Hippocampal formation (tissue), 2 donors: ENCODE measurements around the gene PTPRG.
"Not testable (repeated sequence)": the region's sequence is repeated elsewhere in the genome, so short reads cannot be mapped to it uniquely, and the experiment has no call there.

Experiments used
- DNase-seq, 2 donors: peaks; one replicate each; lab custom pipeline; 2025; lab: John Stamatoyannopoulos, UW

The PTPRG gene

GRCh38 chr3:62011666-62012065 is 450.3 kb downstream of the PTPRG start:
- no peak for DNase-seq

DNA sequence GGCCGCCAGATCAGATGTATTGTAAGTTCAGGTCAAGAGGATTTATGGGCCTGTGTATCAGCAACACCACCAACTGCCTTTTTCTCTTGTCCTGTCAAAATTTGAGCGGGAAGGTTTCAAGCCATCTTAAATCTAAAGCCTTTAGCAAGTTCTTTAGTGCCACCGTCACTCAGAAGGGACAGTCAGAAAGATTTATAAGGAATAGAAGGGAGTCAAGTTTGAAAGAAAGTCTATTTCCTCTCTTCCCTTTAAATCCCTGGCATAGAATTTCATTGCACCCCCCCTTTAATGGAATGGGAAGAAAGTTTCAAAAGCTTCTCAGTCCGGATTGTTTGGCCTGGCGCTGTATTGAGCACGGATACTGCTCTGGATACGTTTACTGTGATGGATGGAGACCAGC is 452.6 kb downstream of the PTPRG start:
- DNase-seq: no peak

DNA sequence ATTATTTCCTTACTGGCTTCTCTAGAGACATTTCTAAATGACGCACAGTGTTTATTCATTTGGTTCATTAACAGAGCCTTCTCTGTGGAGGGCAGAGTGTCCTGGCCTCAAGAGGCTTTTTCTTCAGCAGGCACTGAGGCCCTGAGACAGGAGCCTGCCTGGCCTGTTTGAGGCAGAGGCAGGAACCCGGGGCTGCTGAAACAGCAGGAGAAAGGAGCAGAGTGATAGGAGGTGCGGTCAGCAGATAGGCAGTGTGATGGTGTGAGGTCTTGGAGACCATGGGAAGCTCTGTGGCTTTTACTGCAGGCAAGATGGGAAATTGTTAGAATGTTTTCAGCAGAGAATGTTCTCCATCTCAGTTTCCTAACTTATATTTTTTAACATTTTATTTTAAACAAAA is 453.7 kb downstream of the PTPRG start:
- DNase-seq: no peak

- DNase-seq: no peak
These were observed 458.5 kb downstream of the PTPRG start for GRCh38 chr3:62019906-62020305.

DNA sequence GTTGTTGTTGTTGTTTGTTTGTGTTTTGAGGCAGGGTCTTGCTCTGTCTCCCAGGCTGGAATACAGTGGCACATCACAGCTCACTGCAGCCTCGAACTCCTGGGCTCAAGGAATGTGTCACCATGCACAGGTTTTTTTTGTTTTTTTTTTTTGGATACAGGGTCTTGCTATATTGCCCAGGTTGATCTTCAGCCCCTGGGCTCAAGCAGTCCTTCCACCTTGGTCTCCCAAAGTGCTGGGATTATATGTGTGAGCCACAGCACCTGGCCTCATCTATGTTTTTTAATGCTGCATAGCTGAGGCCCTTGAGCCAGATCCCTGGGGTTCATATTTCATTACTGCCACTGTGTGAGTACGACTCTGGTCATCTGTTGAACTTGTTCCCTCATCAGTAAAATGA is 459.3 kb downstream of the PTPRG start:
- DNase-seq: no peak

- DNase-seq: no peak
These were observed 460.9 kb downstream of the PTPRG start for GRCh38 chr3:62022312-62022711.

- DNase-seq: no peak
These were observed 463.5 kb downstream of the PTPRG start for GRCh38 chr3:62024882-62025281.

DNA sequence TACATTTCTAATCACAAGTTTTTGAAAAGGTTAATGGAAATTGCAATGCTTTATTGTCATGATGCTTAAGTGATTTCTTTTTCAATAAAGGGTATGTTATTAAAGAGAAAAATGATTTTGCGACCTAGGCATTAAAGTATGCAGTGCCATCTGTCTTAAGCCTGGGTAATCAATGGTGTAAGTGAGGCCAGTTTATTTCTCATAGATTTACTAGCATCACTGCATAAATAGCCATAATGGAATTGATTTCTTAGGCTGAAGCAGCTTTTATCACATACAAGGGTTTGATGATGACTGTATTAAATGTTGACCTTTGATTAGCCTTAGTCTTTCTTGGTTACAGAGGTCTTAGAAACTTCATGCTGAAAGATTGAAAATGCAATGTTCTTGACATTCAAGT is 464.5 kb downstream of the PTPRG start:
- DNase-seq: no peak

DNA sequence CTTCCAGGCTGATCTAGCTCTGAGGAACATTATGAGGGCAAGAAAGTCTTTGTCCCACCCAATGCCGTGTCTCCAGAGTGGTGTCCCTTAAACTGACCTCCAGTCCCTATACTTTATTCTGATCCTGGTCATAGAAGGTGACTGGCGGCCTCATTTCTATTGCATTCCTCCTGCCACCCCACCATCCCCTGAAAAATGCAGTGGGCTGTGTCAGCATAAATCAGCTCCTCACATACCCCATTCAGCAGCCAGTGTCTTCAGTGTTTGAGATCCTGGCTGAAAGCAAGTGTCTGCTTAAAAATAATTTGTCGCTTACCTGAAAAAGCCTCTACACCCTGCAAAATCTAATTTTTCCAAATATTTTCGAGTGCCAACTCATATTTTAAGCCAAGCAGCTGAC is 465.9 kb downstream of the PTPRG start:
- no peak for DNase-seq

- DNase-seq: no peak
These were observed 466.4 kb downstream of the PTPRG start for GRCh38 chr3:62027796-62028195.

- DNase-seq: no peak
These were observed 466.9 kb downstream of the PTPRG start for GRCh38 chr3:62028236-62028635.

DNA sequence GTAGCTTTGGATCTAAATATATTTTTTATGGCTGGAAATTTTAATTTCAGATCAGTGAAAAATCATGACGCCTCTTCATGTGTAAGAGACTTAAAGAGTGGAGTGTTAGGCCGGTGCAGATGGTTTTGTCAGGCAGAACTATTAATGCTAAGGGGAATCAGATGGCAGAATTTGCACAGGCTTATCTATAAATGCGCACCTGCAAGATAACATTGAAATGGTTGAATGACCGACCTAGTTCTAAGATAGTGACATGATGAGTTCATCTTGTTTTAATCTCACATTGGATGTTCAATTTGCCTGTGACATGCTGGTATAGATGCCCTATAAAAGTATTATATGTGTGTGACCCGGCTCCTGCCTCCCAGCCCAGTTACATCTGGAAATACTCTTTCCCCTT is 471.4 kb downstream of the PTPRG start:
- no peak for DNase-seq

GRCh38 chr3:62035402-62036057 is 474.2 kb downstream of the PTPRG start:
- no peak for DNase-seq

DNA sequence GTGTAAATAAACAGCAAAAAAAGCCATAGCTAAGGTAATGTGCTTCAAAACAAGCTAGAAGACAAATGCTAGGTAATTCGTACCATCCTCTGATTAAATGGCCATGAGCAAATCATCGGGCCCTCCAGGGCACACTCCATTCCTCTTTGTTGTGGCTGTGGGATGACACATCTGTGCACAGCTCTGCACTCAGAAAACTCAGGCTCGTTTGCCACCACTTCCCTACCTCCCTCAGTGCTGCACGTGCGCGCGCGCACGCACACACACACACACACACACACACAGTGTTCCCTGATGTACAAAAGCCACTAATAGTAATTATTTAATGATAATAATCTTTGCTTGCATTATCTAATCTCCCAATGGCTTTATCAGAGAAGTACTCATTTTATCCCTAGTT is 475.4 kb downstream of the PTPRG start:
- no peak for DNase-seq

- DNase-seq: not testable (repeated sequence)
These were observed 477.4 kb downstream of the PTPRG start for GRCh38 chr3:62038798-62039197.

- DNase-seq: no peak
These were observed 478.2 kb downstream of the PTPRG start for GRCh38 chr3:62039586-62039985.

DNA sequence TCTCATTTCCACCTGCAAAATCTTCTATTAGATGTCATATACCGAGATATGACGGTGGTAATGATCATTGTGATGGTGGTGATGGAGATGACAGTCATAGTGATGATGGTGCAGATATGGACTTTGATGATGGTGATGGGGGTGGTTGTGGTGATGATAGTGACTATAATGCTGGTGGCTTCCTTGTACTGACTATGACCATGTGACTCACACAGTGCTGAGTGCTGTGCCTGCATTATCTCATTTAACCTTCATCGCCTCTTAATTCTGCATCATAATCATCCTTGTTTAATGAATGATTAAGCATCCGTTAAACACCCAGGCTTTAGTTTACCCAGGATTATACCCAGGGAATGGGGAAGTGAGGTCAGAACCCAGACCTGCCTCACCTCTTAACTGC is 480.3 kb downstream of the PTPRG start:
- no peak for DNase-seq

DNA sequence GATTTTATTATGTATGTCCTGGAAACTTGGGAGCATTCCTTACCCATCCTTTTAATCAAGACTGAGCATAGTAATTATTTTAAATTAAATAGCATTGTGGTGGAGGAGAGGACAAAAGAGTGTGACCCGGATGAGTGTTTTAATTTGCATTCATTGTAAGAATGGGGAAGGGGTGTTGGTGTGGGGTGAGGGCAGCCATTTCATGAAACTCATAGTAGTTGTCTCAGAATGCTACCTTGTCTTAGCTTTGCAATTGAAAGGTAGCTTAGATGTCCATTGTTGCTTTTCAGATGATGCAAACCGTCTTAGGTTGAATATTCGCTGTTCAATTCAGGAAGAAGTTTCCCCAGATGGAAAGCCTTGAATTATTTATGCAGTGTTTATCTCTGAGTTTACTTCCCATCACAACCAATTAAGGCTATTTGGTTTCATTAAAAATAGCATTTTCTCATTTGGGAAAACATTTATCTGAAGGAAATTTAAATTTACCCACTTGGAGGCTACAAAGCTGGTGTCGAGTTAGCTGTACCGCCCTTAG is 483.6 kb downstream of the PTPRG start:
- DNase-seq: no peak

DNA sequence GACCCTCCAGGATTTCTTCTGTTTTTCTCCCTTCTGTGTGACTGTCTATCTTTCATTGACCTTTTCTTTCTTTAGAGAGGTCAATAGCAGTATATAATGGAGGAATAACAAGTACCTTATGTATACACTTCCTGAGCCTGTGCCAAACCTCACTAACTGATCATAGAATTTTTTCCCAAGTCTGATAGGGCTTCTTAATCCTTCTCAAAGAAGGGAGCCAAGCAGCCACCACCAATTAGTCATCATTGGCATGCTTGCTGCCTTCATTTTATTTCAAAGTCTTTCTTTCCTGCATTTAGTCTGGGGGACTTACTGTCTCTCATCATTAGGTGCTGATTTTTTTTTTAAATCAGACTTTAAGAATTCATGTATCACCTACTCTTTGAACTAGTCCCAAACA is 485.0 kb downstream of the PTPRG start:
- DNase-seq: no peak

- no peak for DNase-seq
These were observed 487.2 kb downstream of the PTPRG start for GRCh38 chr3:62048577-62048976.

DNA sequence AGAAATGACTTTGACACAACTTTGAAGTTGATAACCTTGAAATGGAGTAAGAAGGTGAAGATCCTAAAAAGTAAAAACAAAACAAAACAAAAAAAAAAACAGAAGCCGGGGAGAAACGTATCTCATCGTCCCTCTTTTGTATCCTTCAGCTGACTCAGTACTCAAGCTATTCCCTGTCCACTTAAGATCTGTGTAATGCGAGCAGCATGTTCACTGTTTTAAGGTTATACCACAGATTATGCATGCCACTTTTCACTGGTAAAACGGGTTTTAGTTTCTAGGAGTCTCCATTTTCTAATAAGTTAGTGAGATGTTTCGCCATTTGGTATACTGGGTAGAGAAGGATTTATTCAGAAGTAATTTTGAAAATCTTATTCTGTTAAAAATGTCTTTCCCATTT is 487.7 kb downstream of the PTPRG start:
- no peak for DNase-seq

GRCh38 chr3:62051506-62051905 is 490.1 kb downstream of the PTPRG start:
- no peak for DNase-seq

DNA sequence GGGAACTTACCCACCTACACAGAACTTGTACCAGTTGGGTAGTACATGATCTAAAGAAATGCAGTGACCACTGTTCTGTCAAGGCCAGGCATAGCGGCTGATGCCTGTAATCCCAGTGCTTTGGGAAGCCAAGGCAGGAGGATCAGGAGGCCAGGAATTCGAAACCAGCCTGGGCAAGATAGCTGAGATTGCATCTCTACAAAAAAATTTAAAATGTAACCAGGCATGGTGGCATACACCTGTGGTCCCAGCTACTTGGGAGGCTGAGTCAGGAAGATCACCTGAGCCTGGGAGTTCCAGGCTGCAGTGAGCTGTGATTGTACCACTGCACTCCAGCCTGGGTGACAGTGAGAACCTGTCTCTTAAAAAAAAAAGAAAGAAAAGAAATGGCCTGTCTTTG is 491.0 kb downstream of the PTPRG start:
- no peak for DNase-seq

GRCh38 chr3:62056658-62057057 is 495.3 kb downstream of the PTPRG start:
- no peak for DNase-seq
